Measurements from ENCODE around the gene RELT. TPM values are rescaled to one million over a fixed set of nuclear protein-coding genes. Genes with fewer than 3 reads are reported as not detected.
A peak's percentile ranks its signal among the peaks of the same experiment; 100 is the strongest.

Gene RELT
- total and polyA plus RNA-seq, 9 of the 15 experiments (the other 6 are each of a cell fraction or from before 2014, with no cell fraction given), result 1.1 to 20.2 (median 7.4) TPM

DNA sequence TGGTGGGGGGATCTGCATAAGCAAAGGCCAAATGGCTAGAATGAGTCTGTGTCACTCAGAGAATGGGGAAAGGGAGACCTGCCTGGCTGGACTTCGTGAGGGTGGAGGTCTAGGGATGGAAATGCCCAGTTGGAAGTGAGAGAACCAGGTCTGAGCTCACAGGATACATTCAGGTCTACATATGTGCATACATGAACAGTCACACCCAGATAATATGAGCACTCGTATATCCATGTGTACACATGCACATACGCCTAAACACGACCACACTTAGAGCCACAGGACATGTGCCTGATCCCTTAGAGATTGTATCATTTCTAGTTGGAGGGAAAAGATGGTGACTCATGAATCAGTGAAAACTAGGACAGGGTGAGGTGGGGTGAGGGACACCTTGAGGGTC is 21.1 kb upstream of the RELT start:
- H2AFZ ChIP-seq (ENCODE audit: low read depth, low read length), result no peak overlapping the region
- ATAC-seq, result no peak
- H3K4me1 ChIP-seq (replicated peaks in 1 of 2; ENCODE audit: control insufficient read depth in 2 of 2, insufficient read depth in 2 of 2, low read length in 2 of 2), result peaks cover 0 to 15% of the 10 kb centered on the region in 2 experiments; a peak in 3 of 5 replicates
- DNase-seq (ENCODE audit: extremely low read depth in 1 of 4, low spot score in 3 of 4), result no peak
- H3K36me3 ChIP-seq (ENCODE audit: control insufficient read depth, insufficient read depth, low read length), result no peaks in the 10 kb centered on the region
- H3K4me3 ChIP-seq, result no peak overlapping the region
- TF ChIP-seq BRF1 (IDR thresholded peaks at IDR 0.05; ENCODE audit: borderline replicate concordance, extremely low read depth, insufficient read length), result no peak
- no peak for TF ChIP-seq HSF4 (CRISPR knock-in tag; IDR thresholded peaks at IDR 0.05; ENCODE audit: borderline replicate concordance)
- peak; percentile 36; the same call in 1 of the 2 replicates for TF ChIP-seq L3MBTL2 (IDR thresholded peaks at IDR 0.05)
- TF ChIP-seq HEY1 (CRISPR knock-in tag; IDR thresholded peaks at IDR 0.05; ENCODE audit: borderline replicate concordance), result no peak
- 0 out of 2 replicates have a peak, but pooled peaks have one; percentile 25 for TF ChIP-seq FOSL1 (tag; conservative IDR thresholded peaks at IDR 0.05)
- TF ChIP-seq E2F6 (IDR thresholded peaks at IDR 0.05; ENCODE audit: borderline replicate concordance in 1 of 2, extremely low read depth in 1 of 2, insufficient read depth in 1 of 2, insufficient read length in 1 of 2, low read depth in 1 of 2, low read length in 1 of 2, poor library complexity in 1 of 2, severe bottlenecking in 1 of 2), result peak in 1 of 2 experiments; percentile 19
- TF ChIP-seq ZNF76 (CRISPR knock-in tag; IDR thresholded peaks at IDR 0.05; ENCODE audit: borderline replicate concordance), result no peak
- in situ Hi-C loops (cut with MboI) (no loop called here), intact Hi-C loops (cut with micrococcal nuclease) (no loop called here)
- 3% methylated on average over 4 of the region's 4 CpGs for WGBS (ENCODE audit: insufficient coverage, low coverage, missing lambda C conversion rate)
- FAIRE-seq, result no peak
- ChIA-PET CTCF (ENCODE audit: low intra/inter-chr PET ratio) (no interaction called here), POLR2A (interaction anchor here (0.7 kb wide), 2 partner anchors 243 to 275 kb away, joined by 3 read pairs; partner anchors contain the start of gene FAM168A)
- H4K20me1 ChIP-seq (replicated peaks; ENCODE audit: control insufficient read depth, insufficient read depth, low read length), result 0 out of 2 replicates have a peak, but pooled peaks cover under 1% of the 10 kb centered on the region
- H3K4me2 ChIP-seq (ENCODE audit: insufficient read depth, low read length), result no peak overlapping the region
- no peak overlapping the region for H3K9ac ChIP-seq (ENCODE audit: insufficient read depth in 1 of 2, low read depth in 2 of 2, low read length in 2 of 2)
- peaks cover 24 to 48% of the 10 kb centered on the region in 2 experiments for H3K27me3 ChIP-seq (ENCODE audit: control insufficient read depth in 2 of 2, insufficient read depth in 2 of 2, low read length in 2 of 2)
- H3K9me1 ChIP-seq (ENCODE audit: control insufficient read depth, insufficient read depth, low read length), result no peaks in the 10 kb centered on the region
- no peaks in the 10 kb centered on the region for H3K79me2 ChIP-seq (ENCODE audit: control insufficient read depth, insufficient read depth, low read length)
- no TSS peak for BruUV-seq (replicated peaks)
- no peaks in the 10 kb centered on the region for H3K9me3 ChIP-seq (replicated peaks; ENCODE audit: control insufficient read depth, insufficient read depth, low read depth, low read length)
- H3K27ac ChIP-seq (ENCODE audit: extremely low read depth, low read depth, low read length), result no peak overlapping the region

All from K562 (cell line).